Cardiac fibroblast (primary cell): ENCODE data around the gene AAGAB.
A peak's percentile ranks its signal among the peaks of the same experiment; 100 is the strongest.

Experiments
- DNase-seq, 2 donors: peaks; one replicate each; pipeline versions ENCODE4 v3.0.0 to v3.0.0-alpha.2; 2010; ENCODE audit warnings: low read depth in 2 of 2
- H3K4me3 ChIP-seq, 2 donors: replicated peaks in 1 of 2; 1 replicate in 1 of 2; 2 replicates in 1 of 2; pipeline ENCODE4 v1.5.1; 2011; ENCODE audit warnings: low read depth in 2 of 2, low read length in 2 of 2, mild to moderate bottlenecking in 2 of 2, moderate library complexity in 1 of 2
- TF ChIP-seq, protein P1 (sequence below): IDR thresholded peaks from one replicate; pipeline ENCODE4 v1.5.1; 2011; ENCODE audit warnings: low read depth, mild to moderate bottlenecking, low read length, inconsistent platforms

The AAGAB gene

DNA sequence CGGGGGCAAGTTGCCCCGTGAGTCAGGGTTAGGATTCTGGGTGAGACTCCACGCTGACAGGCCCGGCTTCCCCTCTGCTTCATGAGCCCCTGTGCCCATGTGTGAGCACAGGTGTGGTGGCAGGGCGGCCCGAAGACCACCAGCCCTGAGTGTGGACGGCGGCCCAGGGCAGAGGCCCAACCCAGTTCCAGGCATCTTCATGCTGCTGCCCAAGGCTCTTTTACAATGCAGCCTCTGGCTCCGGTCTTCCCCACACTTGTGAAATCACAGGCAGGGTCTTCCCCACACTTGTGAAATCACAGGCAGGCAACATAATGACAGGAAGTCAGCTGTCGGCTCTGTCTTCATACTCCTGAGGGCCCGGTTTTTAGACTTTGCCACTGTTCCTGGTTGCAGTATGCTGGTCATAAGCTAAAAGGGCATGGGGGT is 78.8 kb downstream of the AAGAB start:
- DNase-seq = peak; percentile 80 to 83
- no peak overlapping the region for H3K4me3 ChIP-seq
- TF ChIP-seq, protein P1, sequence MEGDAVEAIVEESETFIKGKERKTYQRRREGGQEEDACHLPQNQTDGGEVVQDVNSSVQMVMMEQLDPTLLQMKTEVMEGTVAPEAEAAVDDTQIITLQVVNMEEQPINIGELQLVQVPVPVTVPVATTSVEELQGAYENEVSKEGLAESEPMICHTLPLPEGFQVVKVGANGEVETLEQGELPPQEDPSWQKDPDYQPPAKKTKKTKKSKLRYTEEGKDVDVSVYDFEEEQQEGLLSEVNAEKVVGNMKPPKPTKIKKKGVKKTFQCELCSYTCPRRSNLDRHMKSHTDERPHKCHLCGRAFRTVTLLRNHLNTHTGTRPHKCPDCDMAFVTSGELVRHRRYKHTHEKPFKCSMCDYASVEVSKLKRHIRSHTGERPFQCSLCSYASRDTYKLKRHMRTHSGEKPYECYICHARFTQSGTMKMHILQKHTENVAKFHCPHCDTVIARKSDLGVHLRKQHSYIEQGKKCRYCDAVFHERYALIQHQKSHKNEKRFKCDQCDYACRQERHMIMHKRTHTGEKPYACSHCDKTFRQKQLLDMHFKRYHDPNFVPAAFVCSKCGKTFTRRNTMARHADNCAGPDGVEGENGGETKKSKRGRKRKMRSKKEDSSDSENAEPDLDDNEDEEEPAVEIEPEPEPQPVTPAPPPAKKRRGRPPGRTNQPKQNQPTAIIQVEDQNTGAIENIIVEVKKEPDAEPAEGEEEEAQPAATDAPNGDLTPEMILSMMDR = no peak

DNA sequence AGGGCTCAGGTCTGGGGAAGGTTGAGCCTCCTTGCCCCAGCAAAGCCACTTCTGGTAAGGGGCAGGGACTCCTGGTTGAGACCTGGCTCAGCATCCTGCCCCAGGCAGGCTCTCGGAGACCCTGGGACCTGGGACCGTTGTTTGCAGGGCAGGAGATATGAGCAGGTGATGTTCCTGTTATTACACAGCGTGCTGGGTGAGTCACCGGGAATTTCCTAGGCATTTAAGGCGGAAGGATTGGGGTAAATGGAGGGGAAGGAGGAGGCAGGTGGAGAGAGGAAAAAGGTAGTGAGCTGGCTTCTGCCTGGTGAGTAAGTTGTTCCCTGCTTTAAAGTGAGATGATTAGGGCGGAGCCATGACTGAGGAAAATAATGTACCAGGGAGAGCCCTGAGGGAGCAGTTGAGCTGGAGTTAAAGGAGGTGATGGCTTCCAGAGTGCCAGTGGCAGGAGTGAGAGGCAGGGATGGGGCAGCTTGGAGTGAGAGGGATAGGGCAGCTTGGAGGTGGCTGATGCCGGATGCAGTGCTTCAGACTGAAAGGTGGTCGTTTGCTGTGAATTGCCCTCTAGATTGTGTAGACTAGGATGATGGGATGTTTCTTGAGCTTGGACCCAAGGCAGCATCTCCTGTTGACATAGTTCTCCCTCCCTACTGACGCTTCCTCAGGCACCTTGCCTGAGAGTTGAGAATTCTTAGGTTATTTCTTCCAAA is 79.4 kb downstream of the AAGAB start:
- DNase-seq = peak in 1 of 2 donors; percentile 65
- TF ChIP-seq, protein P1 = no peak
- no peak overlapping the region for H3K4me3 ChIP-seq

DNA sequence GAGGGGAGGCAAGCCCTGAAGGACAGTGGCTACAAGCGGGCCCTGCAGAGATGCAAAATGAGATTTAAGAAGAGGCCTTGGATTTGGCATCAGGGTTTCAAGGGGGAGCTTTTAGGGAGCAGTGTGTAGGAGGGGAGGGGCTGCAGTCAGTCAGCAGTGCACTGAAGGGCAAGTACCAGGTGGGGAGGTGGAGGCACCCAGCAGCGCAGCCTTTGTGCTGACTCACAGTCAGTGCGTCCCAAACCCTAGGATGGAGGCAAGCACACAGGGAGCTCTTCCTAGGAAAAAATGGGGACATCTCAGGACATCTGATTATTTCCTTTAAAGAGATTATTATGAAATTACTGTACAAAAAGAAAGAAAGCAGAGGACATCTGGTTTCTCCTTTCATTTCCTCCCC is 80.0 kb downstream of the AAGAB start:
- DNase-seq = no peak
- TF ChIP-seq, protein P1 = no peak
- H3K4me3 ChIP-seq = no peak overlapping the region

DNA sequence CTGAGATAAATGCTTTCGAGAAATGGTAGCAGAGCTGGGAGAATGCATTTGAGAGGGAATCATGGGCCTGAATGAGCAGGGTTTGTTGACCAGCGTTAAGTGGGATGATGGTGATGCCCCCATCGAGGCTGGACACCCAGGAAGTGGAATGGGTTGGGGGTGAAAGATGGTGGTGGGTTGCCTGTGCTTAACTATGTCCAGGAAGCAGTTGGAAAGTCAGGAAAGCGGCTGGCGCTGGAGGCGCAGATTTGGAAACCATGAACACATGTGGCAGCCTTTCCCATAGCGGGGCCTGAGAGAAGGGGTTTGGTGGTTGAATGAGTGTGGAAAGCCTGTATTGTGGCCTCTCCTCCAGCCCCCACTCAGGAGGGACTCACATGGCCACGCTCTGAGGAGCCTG is 80.7 kb downstream of the AAGAB start:
- TF ChIP-seq, protein P1 = no peak
- no peak overlapping the region for H3K4me3 ChIP-seq
- no peak for DNase-seq

DNA sequence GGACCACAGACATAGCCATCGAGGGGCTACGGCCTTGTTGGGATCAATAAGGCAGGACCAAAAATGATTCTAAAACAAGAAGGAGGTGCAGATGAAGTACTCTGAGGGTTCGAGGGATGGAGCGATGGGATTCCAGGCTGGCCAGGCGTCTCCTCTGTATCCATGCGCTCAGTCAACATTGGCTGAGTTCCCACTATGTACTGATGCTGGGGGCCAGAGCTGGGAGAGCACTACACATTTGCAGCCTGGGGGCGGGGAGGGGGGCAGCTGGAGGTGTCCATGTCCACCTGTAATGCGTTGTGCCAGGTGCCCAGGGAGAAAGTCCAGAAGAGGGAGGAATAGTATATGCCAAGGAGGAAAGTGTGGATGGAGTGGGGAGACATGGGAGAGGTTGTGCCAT is 81.5 kb downstream of the AAGAB start:
- no peak for DNase-seq
- TF ChIP-seq, protein P1 = no peak
- H3K4me3 ChIP-seq = no peak overlapping the region

DNA sequence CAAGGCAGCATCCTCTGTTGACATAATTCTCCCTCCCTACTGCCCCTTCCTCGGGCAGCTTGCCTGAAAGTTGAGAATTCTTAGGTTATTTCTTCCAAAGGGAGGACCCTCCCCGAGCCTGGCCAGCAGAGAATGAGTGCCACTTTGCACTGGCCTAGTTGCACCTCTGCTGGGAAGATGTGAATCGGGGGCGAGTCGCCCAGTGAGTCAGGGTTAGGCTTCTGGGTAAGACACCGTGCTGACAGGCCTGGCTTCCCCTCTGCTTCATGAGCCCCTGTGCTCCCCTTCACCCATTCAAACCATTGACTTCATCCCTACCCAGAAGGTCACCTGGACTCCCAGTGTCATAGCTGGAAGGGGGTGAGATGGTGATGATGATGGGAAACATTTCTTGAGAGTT is 82.3 kb downstream of the AAGAB start:
- H3K4me3 ChIP-seq = no peak overlapping the region
- TF ChIP-seq, protein P1 = no peak
- DNase-seq = no peak

DNA sequence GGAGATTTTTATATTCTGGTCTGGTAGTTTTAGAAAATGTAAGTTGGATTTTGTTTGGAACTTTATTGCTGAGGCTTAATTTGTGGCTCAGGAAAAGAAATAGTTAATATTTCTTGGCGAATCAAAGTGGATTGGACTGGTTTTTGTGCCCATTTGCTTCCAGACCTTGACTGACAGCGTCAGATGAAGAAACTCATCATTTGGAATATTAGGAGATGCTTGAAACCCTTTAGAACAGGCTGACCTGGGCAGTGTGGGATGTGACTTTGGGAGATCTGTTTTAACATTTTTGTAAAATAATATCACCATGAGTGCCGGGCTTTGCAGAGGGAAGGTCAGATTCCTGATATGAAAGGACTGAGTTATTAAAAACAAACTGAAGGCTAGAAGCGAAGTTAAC is 83.0 kb downstream of the AAGAB start:
- DNase-seq = no peak
- TF ChIP-seq, protein P1 = no peak
- H3K4me3 ChIP-seq = no peak overlapping the region
